Activated CD8-positive, alpha-beta memory T cell treated with anti-CD3 and anti-CD28 coated beads for 48 hours (primary cell): ENCODE results near the gene NR5A1.

Experiments
- DNase-seq, 3 experiments: peaks; one replicate each; pipeline ENCODE4 v3.0.0-alpha.2; 2020; ENCODE audit warnings: low read depth in 2 of 3, low spot score in 2 of 3

The NR5A1 gene

DNA sequence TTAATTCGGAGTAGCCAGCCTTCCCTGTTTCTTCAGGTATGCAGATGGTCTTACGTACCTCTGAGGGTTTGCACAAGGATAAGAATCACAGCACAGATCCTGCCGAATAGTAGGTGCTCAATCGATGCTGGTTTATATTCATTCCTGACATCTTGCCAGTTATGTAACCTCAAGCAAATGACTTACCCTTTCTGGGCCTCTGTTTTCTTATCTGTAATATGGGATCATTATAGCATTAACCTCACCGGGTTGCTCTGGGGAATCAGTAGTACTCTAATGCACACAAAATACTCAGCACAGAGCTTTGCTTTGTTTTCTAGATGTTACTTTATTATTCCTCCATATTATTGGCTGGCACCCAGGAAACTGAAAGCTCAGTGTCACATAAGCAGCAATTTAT, 7.7 kb upstream of the NR5A1 start:
- no peak for DNase-seq

DNA sequence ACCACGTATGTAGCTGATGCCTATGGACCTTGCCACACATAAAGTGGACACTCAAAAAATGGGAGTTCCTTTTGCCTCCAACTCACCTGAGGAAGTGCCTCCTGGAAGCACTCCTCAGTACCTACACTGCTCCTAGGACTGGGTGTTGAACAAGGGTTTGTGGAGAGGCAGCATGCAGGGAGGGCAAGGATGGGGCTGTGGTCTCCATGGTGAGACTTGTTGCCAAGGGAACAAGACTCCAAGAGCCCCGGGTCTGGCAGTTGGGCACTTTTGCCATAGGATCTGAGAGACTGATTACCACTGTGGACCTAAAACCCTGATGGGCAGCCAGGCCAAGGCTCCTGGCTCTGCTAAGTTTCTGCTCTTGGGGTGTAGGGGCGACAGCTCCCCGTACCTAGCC, 6.9 kb upstream of the NR5A1 start:
- DNase-seq = no peak

DNA sequence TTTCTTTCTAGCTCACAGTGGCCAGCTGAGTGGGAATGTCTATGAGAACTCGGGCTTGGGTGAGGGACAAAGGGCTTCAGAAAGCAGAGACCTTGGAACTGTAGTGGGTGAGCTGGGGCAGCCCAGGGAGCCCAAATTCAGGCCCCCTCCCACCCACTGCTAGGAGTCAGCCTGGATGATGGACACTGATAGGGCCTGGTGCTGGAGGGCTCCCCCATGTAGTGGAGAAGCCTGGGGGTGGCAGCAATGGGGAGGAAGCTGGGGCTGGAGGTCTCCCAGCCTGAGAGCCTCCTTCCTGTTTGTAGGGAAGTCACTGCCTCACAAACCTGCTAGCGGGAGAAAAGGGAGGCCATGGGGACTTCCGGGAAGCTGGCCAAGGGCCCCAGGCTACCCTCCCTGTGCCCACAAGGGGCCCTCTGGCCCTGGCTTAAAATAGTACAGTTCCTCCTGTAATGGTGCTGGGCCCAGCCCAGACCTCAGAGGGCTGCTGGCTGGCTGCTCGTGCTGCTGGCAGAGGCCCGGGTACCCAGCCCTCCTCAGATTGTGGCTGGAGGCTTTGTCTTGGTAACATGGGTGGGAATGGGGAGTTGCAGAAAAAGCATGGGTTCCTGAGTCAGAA, 6.3 kb upstream of the NR5A1 start:
- DNase-seq = no peak

- no peak for DNase-seq
Observed at GRCh38 chr9:124512806-124513204, 5.6 kb upstream of the NR5A1 start.

GRCh38 chr9:124511891-124512805, 4.9 kb upstream of the NR5A1 start:
- DNase-seq = no peak

- DNase-seq = no peak
Observed at GRCh38 chr9:124511426-124511840, 4.2 kb upstream of the NR5A1 start.

GRCh38 chr9:124510650-124511425, 3.6 kb upstream of the NR5A1 start:
- DNase-seq = no peak

- no peak for DNase-seq
Observed at GRCh38 chr9:124507880-124508423, 753 bp upstream of the NR5A1 start.

GRCh38 chr9:124506433-124506832, 766 bp downstream of the NR5A1 start:
- DNase-seq = no peak

- no peak for DNase-seq
Observed at GRCh38 chr9:124505901-124506346, 1.3 kb downstream of the NR5A1 start.

GRCh38 chr9:124505006-124505900, 1.9 kb downstream of the NR5A1 start:
- DNase-seq = no peak

DNA sequence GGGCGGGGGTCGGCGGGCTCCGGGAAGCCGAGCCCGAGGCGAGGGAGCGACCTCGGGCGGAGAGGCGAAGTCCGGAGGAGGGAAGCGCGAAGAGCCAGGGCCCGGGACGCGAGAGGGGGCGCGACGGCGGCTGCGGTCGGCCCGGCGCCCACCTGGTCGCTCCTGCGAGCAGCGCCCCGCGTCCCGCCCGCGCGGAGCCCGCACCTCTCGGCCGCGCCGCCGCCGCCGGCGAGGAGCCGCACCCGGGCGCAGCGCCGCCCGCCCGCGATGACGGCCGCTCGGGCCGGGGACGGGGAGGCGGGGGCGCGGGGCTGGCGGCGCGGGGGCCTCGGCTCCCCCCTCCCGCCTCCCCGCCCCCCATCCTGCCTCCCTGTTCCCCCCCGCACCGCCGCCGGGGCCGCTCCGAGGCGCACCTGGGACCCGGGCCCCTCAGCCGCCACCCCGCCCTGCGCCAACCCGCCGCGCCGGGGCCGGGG, 2.6 kb downstream of the NR5A1 start:
- no peak for DNase-seq

DNA sequence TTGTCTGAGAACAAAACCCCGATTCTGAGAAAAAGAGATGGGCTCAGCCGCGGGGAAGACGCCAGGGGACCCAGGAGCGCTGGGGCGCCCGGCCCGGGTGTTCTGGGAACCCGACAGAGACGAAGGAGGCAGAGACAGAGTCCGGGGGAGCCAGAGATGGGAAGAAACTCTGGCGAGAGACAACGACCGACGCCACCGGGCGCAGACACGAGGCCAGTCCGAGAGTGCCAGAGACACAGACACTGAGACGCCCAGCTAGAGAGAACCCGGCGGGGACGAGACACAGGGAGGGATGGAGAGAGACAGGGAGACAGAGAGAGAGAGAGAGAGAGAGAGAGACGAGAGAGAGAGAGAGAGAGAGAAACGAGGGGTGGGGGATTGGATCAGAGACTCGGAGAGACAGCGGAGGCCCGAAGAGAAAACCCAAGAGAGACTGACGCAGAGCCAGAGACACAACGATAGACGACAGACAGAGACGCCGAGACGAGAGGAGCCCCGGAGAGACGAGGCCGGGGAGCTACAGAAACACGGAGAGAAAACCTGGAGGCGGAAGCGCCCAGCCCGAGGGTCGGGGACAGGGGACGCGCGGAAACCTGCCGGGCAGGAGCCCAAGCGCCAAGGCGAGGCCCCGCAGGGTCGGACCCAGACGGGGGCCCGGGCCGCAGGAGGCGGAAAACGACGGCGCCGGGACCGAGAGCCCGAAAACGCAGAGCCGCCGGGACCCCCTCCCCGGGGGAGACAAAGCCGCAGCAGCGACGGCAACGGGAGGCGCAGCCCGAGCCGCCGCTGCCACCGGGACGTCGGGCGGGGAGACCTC, 3.3 kb downstream of the NR5A1 start:
- no peak for DNase-seq

DNA sequence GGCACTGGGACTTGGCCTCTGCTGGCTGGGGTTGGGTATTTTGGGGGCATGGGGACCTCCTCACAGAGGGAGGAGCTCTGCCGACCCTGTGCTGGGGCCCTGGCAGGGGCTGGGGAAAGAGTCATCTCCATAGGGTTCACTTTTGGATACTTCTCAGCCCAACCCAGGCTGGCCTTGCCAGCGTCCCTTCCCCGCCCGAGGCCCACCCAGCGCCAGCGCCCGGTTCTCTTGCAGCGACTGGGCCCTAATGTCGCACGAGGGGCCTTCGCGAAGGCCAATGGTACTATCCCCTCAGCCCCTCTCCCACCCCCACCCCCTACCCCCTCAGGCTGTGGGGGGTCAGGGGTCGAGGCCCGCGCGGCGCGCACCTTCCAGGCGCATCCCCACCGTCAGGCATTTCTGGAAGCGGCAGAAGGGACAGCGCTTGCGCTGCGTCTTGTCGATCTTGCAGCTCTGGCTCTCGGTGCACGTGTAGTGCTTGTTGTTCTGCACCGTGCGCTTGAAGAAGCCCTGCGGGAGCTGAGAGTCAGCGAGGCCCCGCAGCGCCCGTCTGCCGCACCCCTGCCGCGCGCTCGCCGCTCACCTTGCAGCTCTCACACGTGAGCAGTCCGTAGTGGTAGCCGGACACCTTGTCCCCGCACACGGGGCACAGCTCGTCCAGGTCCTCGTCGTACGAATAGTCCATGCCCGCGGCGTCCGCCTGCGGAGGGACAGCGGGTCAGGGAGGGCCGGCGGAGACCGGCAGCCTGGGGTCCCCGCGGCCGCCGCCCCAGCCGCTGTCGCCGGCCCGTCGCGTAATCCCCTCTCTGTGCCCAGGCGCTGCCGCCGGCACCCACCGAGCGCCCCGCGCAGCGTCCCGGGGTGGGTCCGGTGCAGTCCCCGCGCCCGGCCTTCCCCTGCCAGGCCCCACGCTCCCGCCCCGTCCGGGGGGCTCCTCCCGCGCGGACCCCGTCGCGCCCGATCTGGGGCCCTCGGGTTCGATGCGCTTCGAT, 4.2 kb downstream of the NR5A1 start:
- no peak for DNase-seq

GRCh38 chr9:124501771-124502320, 5.4 kb downstream of the NR5A1 start:
- no peak for DNase-seq

DNA sequence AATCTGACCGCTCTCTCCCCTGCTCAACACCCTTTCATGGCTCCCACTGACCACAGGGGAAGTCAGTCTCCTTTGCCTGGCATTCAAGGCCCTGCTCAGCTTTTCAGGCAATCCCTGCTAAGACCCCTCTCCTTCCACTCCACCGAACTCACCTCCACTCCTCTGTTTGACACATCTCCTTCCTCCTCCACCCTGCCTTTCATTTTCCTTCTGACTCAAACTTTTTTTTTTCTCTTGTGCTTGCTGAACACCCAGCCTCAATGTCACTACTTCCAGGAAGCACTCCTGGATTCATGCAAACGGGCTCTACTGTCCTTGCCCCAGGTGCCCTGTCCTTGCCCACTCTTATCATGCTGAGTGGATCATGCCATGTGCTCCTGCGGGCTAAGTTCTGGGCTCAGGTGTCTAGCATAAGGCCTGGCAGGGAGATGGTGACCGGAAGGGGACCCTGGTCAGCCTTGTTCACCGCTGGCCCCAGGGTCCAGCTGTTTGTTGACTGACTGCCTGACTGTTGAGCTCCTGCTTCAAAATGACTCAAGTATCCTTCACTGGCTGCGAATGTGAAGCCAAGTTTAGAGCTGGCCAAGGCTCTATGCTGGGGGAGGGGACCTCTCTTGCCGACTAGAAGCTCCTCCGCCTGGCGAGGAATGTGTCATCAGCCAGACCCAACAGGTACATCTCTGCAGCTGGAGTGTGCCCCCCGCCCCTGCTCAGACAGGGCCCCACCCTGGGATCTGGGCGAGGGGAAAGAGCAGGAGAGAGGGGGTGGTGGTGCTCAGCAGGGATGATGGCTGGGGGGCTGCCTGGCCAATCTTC, 6.2 kb downstream of the NR5A1 start:
- no peak for DNase-seq
